Measurements from ENCODE around the gene RILPL2.
A peak's percentile ranks its signal among the peaks of the same experiment; 100 is the strongest.
"Not testable (repeated sequence)": the region's sequence is repeated elsewhere in the genome, so short reads cannot be mapped to it uniquely, and the experiment has no call there.

The RILPL2 gene

DNA sequence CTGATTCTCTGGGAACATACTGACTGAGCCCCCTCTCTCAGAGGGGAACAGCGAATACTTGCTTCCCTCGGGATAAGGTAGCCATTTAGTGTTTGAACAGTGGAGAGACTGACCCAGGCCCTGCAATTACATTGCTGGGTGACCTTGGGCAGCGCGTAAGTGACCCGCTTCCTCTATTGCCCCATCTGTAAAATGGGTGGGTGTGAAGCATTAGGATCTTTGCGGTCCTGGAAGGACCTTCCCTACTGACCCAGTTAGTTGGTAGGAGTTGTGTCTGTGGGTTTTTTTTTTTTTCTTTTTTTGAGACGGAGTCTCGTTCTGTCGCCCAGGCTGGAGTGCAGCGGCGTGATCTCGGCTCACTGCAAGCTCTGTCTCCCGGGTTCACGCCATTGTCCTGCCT is 53.8 kb downstream of the RILPL2 start:
- no peaks in the 10 kb centered on the region for H3K27me3 ChIP-seq (ENCODE audit: insufficient read depth, poor library complexity, severe bottlenecking)
- no peak overlapping the region for H3K4me3 ChIP-seq (ENCODE audit: severe bottlenecking)
- H3K36me3 ChIP-seq (ENCODE audit: low read depth) = 0 out of 2 replicates have a peak, but pooled peaks cover 6% of the 10 kb centered on the region
- H3K9me3 ChIP-seq (ENCODE audit: severe bottlenecking) = no peaks in the 10 kb centered on the region
- TF ChIP-seq, protein P1, sequence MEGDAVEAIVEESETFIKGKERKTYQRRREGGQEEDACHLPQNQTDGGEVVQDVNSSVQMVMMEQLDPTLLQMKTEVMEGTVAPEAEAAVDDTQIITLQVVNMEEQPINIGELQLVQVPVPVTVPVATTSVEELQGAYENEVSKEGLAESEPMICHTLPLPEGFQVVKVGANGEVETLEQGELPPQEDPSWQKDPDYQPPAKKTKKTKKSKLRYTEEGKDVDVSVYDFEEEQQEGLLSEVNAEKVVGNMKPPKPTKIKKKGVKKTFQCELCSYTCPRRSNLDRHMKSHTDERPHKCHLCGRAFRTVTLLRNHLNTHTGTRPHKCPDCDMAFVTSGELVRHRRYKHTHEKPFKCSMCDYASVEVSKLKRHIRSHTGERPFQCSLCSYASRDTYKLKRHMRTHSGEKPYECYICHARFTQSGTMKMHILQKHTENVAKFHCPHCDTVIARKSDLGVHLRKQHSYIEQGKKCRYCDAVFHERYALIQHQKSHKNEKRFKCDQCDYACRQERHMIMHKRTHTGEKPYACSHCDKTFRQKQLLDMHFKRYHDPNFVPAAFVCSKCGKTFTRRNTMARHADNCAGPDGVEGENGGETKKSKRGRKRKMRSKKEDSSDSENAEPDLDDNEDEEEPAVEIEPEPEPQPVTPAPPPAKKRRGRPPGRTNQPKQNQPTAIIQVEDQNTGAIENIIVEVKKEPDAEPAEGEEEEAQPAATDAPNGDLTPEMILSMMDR (IDR thresholded peaks at IDR 0.05; ENCODE audit: poor library complexity, severe bottlenecking) = no peak
- no peak for ATAC-seq (ENCODE audit: low read depth)
- H3K4me1 ChIP-seq (ENCODE audit: insufficient read depth, poor library complexity, severe bottlenecking) = peaks cover 5% of the 10 kb centered on the region
- no peak for DNase-seq (ENCODE audit: low spot score)
- peak overlapping the region; percentile 60 for H3K27ac ChIP-seq (ENCODE audit: poor library complexity, severe bottlenecking)

DNA sequence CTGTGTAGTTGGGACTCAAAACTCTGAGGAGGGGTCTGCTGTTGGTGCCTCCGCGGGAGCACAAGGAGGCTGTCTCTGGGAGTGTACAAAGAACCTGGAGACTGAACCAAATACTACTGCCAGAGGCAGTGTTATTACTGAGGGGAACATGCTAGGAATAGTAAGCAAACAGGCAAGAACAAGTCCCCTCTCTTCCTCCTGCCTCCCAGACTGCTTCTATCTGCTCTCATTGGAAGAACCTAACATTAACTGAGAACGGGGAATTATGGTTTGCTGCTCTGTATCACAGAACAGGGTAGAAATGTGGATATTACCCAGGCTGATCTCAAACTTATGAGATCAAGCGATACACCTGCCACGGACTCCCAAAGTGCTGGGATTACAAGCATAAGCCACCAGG is 57.1 kb downstream of the RILPL2 start:
- Histone ChIP-seq H3K36me3 (ENCODE audit: low read depth) (no peaks in the 10 kb centered on the region), H3K4me1 (ENCODE audit: insufficient read depth, poor library complexity, severe bottlenecking) (no peaks in the 10 kb centered on the region), H3K4me3 (ENCODE audit: severe bottlenecking) (no peak overlapping the region), H3K27ac (ENCODE audit: poor library complexity, severe bottlenecking) (no peak overlapping the region), H3K27me3 (ENCODE audit: insufficient read depth, poor library complexity, severe bottlenecking) (no peaks in the 10 kb centered on the region), H3K9me3 (ENCODE audit: severe bottlenecking) (no peaks in the 10 kb centered on the region)
- no peak for DNase-seq (ENCODE audit: low spot score)
- ATAC-seq (ENCODE audit: low read depth) = no peak
- TF ChIP-seq, protein P1 (IDR thresholded peaks at IDR 0.05; ENCODE audit: poor library complexity, severe bottlenecking) = no peak

DNA sequence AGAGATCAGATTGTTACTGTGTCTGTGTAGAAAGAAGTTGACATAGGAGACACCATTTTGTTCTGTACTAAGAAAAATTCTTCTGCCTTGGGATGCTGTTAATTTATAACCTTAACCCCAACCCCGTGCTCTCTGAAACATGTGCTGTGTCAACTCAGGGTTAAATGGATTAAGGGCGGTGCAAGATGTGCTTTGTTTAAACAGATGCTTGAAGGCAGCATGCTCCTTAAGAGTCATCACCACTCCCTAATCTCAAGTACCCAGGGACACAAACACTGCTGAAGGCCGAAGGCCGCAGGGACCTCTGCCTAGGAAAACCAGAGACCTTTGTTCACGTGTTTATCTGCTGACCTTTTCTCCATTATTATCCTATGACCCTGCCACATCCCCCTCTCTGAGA is 64.1 kb downstream of the RILPL2 start:
- not testable (repeated sequence) for H3K27ac ChIP-seq (ENCODE audit: poor library complexity, severe bottlenecking)

DNA sequence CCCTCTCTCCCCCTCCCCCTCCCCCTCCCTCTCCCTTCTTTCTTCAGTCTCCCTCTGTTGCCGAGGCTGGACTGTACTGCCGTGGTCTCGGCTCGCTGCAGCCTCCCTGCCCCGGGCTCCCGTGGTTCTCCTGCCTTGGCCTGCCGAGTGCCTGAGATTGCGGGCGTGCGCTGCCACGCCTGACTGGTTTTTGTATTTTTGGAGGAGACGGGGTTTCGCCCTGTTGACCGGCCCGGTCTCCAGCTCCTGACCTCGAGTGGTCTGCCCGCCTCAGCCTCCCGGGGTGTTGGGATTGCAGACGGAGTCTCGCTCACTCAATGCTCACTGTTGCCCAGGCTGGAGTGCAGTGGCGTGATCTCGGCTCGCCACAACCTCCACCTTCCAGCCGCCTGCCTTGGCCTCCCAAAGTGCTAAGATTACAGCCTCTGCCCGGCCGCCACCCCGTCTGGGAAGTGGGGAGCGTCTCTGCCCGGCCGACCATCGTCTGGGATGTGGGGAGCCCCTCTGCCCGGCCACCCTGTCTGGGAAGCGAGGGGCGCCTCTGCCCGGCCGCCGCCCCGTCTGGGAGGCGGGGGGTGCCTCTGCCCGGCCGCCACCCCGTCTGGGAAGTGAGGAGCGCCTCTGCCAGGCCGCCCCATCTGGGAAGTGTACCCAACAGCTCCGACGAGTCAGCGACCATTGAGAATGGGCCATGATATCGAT is 64.7 kb downstream of the RILPL2 start:
- not testable (repeated sequence) for H3K4me1 ChIP-seq (ENCODE audit: insufficient read depth, poor library complexity, severe bottlenecking); H3K4me3 ChIP-seq (ENCODE audit: severe bottlenecking); H3K27me3 ChIP-seq (ENCODE audit: insufficient read depth, poor library complexity, severe bottlenecking); H3K27ac ChIP-seq (ENCODE audit: poor library complexity, severe bottlenecking); H3K36me3 ChIP-seq (ENCODE audit: low read depth); ATAC-seq (ENCODE audit: low read depth); DNase-seq (ENCODE audit: low spot score); H3K9me3 ChIP-seq (ENCODE audit: severe bottlenecking)

More for the DNA sequence above, 64.1 kb downstream of the RILPL2 start:
- DNase-seq (ENCODE audit: low spot score); H3K27me3 ChIP-seq (ENCODE audit: insufficient read depth, poor library complexity, severe bottlenecking); H3K4me3 ChIP-seq (ENCODE audit: severe bottlenecking); ATAC-seq (ENCODE audit: low read depth); H3K36me3 ChIP-seq (ENCODE audit: low read depth); H3K4me1 ChIP-seq (ENCODE audit: insufficient read depth, poor library complexity, severe bottlenecking); H3K9me3 ChIP-seq (ENCODE audit: severe bottlenecking): not testable (repeated sequence)

DNA sequence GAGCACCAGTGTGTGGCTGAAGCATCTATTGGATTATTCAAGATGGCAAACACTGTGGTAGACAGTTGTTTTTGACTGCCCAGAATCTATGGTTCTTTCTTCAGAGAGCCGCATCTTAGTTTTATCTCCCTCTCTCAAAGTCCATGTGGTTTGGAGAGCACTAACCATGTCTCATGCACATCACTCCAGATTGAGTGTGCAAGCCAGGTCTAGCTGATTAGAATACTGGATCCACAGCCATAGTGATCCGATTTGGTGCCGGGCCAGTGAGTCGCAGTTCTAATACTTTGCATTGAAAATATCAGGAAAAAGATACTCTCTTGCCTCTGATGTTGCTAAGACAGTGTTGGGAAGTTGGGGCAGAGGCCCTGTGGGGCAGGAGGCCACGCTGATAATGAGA is 67.3 kb downstream of the RILPL2 start:
- Histone ChIP-seq H3K4me3 (ENCODE audit: severe bottlenecking) (no peak overlapping the region), H3K27ac (ENCODE audit: poor library complexity, severe bottlenecking) (no peak overlapping the region)

DNA sequence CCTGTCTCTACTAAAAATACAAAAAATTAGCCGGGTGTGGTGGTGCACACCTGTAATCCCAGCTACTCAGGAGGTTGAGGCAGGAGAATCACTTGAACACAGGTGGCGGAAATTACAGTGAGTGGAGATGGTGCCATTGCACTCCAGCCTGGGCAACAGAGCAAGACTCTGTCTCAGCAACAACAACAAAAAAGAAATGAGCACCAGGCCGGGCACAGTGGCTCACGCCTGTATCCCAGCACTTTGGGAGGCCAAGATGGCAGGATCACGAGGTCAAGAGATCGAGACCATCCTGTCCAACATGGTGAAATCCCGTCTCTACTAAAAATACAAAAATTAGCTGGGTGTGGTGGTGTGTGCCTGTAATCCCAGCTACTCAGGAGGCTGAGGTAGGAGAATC is 68.1 kb downstream of the RILPL2 start:
- not testable (repeated sequence) for H3K36me3 ChIP-seq (ENCODE audit: low read depth); ATAC-seq (ENCODE audit: low read depth); H3K27ac ChIP-seq (ENCODE audit: poor library complexity, severe bottlenecking); H3K9me3 ChIP-seq (ENCODE audit: severe bottlenecking); H3K4me3 ChIP-seq (ENCODE audit: severe bottlenecking); H3K4me1 ChIP-seq (ENCODE audit: insufficient read depth, poor library complexity, severe bottlenecking); H3K27me3 ChIP-seq (ENCODE audit: insufficient read depth, poor library complexity, severe bottlenecking); DNase-seq (ENCODE audit: low spot score)

More for the DNA sequence above, 67.3 kb downstream of the RILPL2 start:
- ATAC-seq (ENCODE audit: low read depth) (no peak), DNase-seq (ENCODE audit: low spot score) (no peak)
- Histone ChIP-seq H3K9me3 (ENCODE audit: severe bottlenecking) (no peaks in the 10 kb centered on the region), H3K36me3 (ENCODE audit: low read depth) (no peaks in the 10 kb centered on the region), H3K27me3 (ENCODE audit: insufficient read depth, poor library complexity, severe bottlenecking) (no peaks in the 10 kb centered on the region), H3K4me1 (ENCODE audit: insufficient read depth, poor library complexity, severe bottlenecking) (peaks cover 4% of the 10 kb centered on the region)
- TF ChIP-seq, protein P1 (IDR thresholded peaks at IDR 0.05; ENCODE audit: poor library complexity, severe bottlenecking) = no peak
